HepG2 (cell line): ENCODE measurements around the gene CLEC10A.

Experiments used
- FOXA3 ChIP-seq: IDR thresholded peaks from 2 replicates; pipeline ENCODE4 v1.6.1; 2016; ENCODE audit warnings: missing genetic modification reagents, missing compliant biosample characterization
- ZMAT3 ChIP-seq: sonication (generic); formaldehyde crosslinking; conservative IDR thresholded peaks from 2 replicates; pipeline ENCODE4 v1.7.0; 2021; ENCODE audit warnings: missing genetic modification reagents
- ZNF737 ChIP-seq: sonication (generic); formaldehyde crosslinking; IDR thresholded peaks from 2 replicates; pipeline ENCODE4 v1.5.0; 2020; ENCODE audit warnings: missing genetic modification reagents, mild to moderate bottlenecking, borderline replicate concordance

- TF ChIP-seq ZMAT3 (CRISPR knock-in tag) (no peak), ZNF737 (CRISPR knock-in tag) (no peak), FOXA3 (CRISPR knock-in tag) (no peak)
These were observed 37.4 kb downstream of the CLEC10A start for GRCh38 chr17:7042501-7043181.
